H1 (cell line): ENCODE results near the gene FRMD4A. TPM values are rescaled to one million over a fixed set of nuclear protein-coding genes. Genes with fewer than 3 reads are reported as not detected.

Source experiments
- CTCF ChIA-PET: fragments of 300-600 bp; sonication (Branson Sonifier 250); formaldehyde crosslinking; loops from one replicate; lab custom pipeline; 2021; ENCODE audit not compliant: partially characterized antibody; lab: Charles Lee
- POLR2A ChIA-PET: fragments of 300-600 bp; sonication (Branson Sonifier 250); formaldehyde crosslinking; loops from one replicate; lab custom pipeline; 2021; ENCODE audit warnings: inconsistent platforms; ENCODE audit not compliant: partially characterized antibody; lab: Charles Lee
- DNase-seq, 2 experiments: peaks; one replicate each; pipeline versions ENCODE4 v3.0.0 to v3.0.0-alpha.2; 2010 to 2022; ENCODE audit warnings: low spot score in 2 of 2, low read depth in 1 of 2, mixed read lengths in 1 of 2
- FAIRE-seq: peaks from 2 replicates; lab custom pipeline; 2011; peaks lifted over from hg19 to GRCh38; lab: Jason Lieb, UNC
- H2AFZ ChIP-seq: 2 replicates; pipeline ENCODE4 v1.8.1; 2012; ENCODE audit warnings: low read length, inconsistent platforms
- H2AK5ac ChIP-seq: 2 replicates; pipeline ENCODE4 v1.6.1; 2013; ENCODE audit warnings: low read depth, low read length
- H2BK120ac ChIP-seq: replicated peaks from 2 replicates; pipeline ENCODE3; 2013; ENCODE audit warnings: low read depth, low read length, inconsistent platforms
- H2BK12ac ChIP-seq: 2 replicates; pipeline ENCODE4 v1.6.1; 2013; ENCODE audit warnings: low read depth, low read length
- H2BK15ac ChIP-seq: 2 replicates; pipeline ENCODE4 v1.6.1; 2013; ENCODE audit warnings: low read length
- H2BK20ac ChIP-seq: 2 replicates; pipeline ENCODE4 v1.6.1; 2013; ENCODE audit warnings: low read length
- H2BK5ac ChIP-seq: 2 replicates; pipeline ENCODE4 v1.6.1; 2013; ENCODE audit warnings: low read depth, low read length
- H3K14ac ChIP-seq: 2 replicates; pipeline ENCODE4 v1.6.1; 2013; ENCODE audit warnings: inconsistent platforms; ENCODE audit not compliant: insufficient read length
- H3K18ac ChIP-seq: 2 replicates; pipeline ENCODE4 v1.6.1; 2013; ENCODE audit warnings: low read length; ENCODE audit errors: extremely low read depth
- H3K23ac ChIP-seq: 2 replicates; pipeline ENCODE4 v1.6.1; 2013; ENCODE audit warnings: inconsistent platforms; ENCODE audit not compliant: insufficient read length
- H3K23me2 ChIP-seq: 2 replicates; pipeline ENCODE4 v1.6.1; 2013; ENCODE audit warnings: low read depth, low read length
- H3K27ac ChIP-seq: 2 replicates; pipeline ENCODE4 v1.6.1; 2011; ENCODE audit warnings: low read depth, low read length, inconsistent platforms
- H3K27me3 ChIP-seq, 4 experiments: replicated peaks in 1 of 4; 1 replicate in 1 of 4; 2 replicates in 3 of 4; pipeline versions ENCODE4 v1.6.1 to v1.8.1; 2011 to 2013; ENCODE audit warnings: low read length in 3 of 4, mild to moderate bottlenecking in 3 of 4, inconsistent platforms in 2 of 4, mixed read lengths in 2 of 4, moderate library complexity in 1 of 4; ENCODE audit not compliant: control insufficient read depth in 3 of 4, insufficient read depth in 3 of 4; ENCODE audit errors: extremely low read depth in 1 of 4
- H3K36me3 ChIP-seq, 4 experiments: 2 replicates each; pipeline versions ENCODE4 v1.6.1 to v1.8.1; 2011 to 2013; ENCODE audit warnings: mild to moderate bottlenecking in 4 of 4, low read length in 3 of 4, moderate library complexity in 2 of 4, control low read depth in 1 of 4, inconsistent platforms in 1 of 4; ENCODE audit not compliant: insufficient read depth in 4 of 4, control insufficient read depth in 2 of 4
- H3K4ac ChIP-seq: replicated peaks from 2 replicates; pipeline ENCODE3; 2013; ENCODE audit warnings: low read length, low read depth, mixed read lengths, inconsistent platforms; ENCODE audit not compliant: insufficient read length
- H3K4me1 ChIP-seq, 4 experiments: replicated peaks in 1 of 4; 1 replicate in 1 of 4; 2 replicates in 3 of 4; pipeline versions ENCODE4 v1.6.1 to v1.8.1; 2011 to 2013; ENCODE audit warnings: low read length in 3 of 4, inconsistent platforms in 2 of 4, mixed read lengths in 1 of 4; ENCODE audit not compliant: insufficient read depth in 4 of 4, control insufficient read depth in 3 of 4
- H3K4me2 ChIP-seq, 2 experiments: 2 replicates each; pipeline versions ENCODE4 v1.6.1 to v1.8.1; 2011 to 2013; ENCODE audit warnings: low read depth in 2 of 2, low read length in 2 of 2, control low read depth in 1 of 2, inconsistent platforms in 1 of 2, mild to moderate bottlenecking in 1 of 2; ENCODE audit not compliant: insufficient read depth in 1 of 2
- H3K4me3 ChIP-seq, 4 experiments: fragments of 200-600, 300-600 bp in 1 of 4; sonication (generic), shearing (Covaris generic), sonication (Bioruptor Twin) in 1 of 4; 2 replicates each; pipeline versions ENCODE4 v1.5.1 to v1.8.1; 2011 to 2016; ENCODE audit warnings: low read length in 4 of 4, low read depth in 3 of 4, control low read depth in 2 of 4, inconsistent platforms in 2 of 4, mild to moderate bottlenecking in 2 of 4, mixed read lengths in 1 of 4, moderate library complexity in 1 of 4; ENCODE audit not compliant: insufficient read depth in 2 of 4; ENCODE audit errors: extremely low read depth in 1 of 4
- H3K56ac ChIP-seq: replicated peaks from 2 replicates; pipeline ENCODE3; 2013; ENCODE audit warnings: low read depth, mild to moderate bottlenecking, mixed read lengths, low read length, inconsistent platforms; ENCODE audit not compliant: insufficient read length
- H3K79me1 ChIP-seq: 2 replicates; pipeline ENCODE4 v1.6.1; 2013; ENCODE audit warnings: low read depth, low read length, control low read depth
- H3K79me2 ChIP-seq, 2 experiments: 2 replicates each; pipeline versions ENCODE4 v1.6.1 to v1.8.1; 2012 to 2013; ENCODE audit warnings: low read length in 2 of 2, mild to moderate bottlenecking in 2 of 2, inconsistent platforms in 1 of 2; ENCODE audit not compliant: insufficient read depth in 2 of 2, control insufficient read depth in 1 of 2
- H3K9ac ChIP-seq, 4 experiments: replicated peaks in 1 of 4; 1 replicate in 1 of 4; 2 replicates in 3 of 4; pipeline versions ENCODE4 v1.6.1 to v1.8.1; 2011 to 2013; ENCODE audit warnings: low read depth in 3 of 4, low read length in 3 of 4, control low read depth in 2 of 4, mild to moderate bottlenecking in 2 of 4, moderate library complexity in 2 of 4, inconsistent platforms in 1 of 4; ENCODE audit errors: extremely low read depth in 1 of 4
- H3K9me3 ChIP-seq, 2 experiments: 2 replicates each; pipeline versions ENCODE4 v1.6.1 to v1.8.1; 2012 to 2013; ENCODE audit warnings: mild to moderate bottlenecking in 2 of 2, moderate library complexity in 2 of 2, control low read depth in 1 of 2, inconsistent platforms in 1 of 2, low read depth in 1 of 2, low read length in 1 of 2, mixed read lengths in 1 of 2; ENCODE audit not compliant: insufficient read depth in 2 of 2
- H4K20me1 ChIP-seq, 2 experiments: replicated peaks in 1 of 2; 2 replicates each; pipeline versions ENCODE3 to v1.8.1; 2011 to 2013; ENCODE audit warnings: inconsistent platforms in 2 of 2, low read length in 2 of 2, mild to moderate bottlenecking in 1 of 2; ENCODE audit not compliant: insufficient read depth in 2 of 2, control insufficient read depth in 1 of 2
- H4K5ac ChIP-seq: 2 replicates; pipeline ENCODE4 v1.6.1; 2013; ENCODE audit warnings: low read length, low read depth, mixed read lengths, inconsistent platforms; ENCODE audit not compliant: insufficient read length
- H4K8ac ChIP-seq: 2 replicates; pipeline ENCODE4 v1.8.0; 2013; ENCODE audit warnings: mild to moderate bottlenecking, moderate library complexity, low read length, inconsistent platforms; ENCODE audit not compliant: insufficient read depth; ENCODE audit errors: extremely low read depth
- H4K91ac ChIP-seq: replicated peaks from 2 replicates; pipeline ENCODE3; 2013; ENCODE audit warnings: low read length, mixed read lengths, inconsistent platforms; ENCODE audit not compliant: insufficient read length
- EGR1 ChIP-seq: IDR thresholded peaks from 2 replicates; pipeline ENCODE4 v1.6.1; 2011; ENCODE audit warnings: low read depth, low read length, borderline replicate concordance
- JUND ChIP-seq: IDR thresholded peaks from 2 replicates; pipeline ENCODE4 v1.6.1; 2011; ENCODE audit warnings: mild to moderate bottlenecking, improper control_type of control experiment, low read length
- KDM1A ChIP-seq: fragments of 200-600, 300-600 bp; sonication (generic); IDR thresholded peaks from 2 replicates; pipeline ENCODE4 v1.7.1; 2016; ENCODE audit warnings: mild to moderate bottlenecking, low read length, borderline replicate concordance
- MAFK ChIP-seq: IDR thresholded peaks from 2 replicates; pipeline ENCODE4 v1.6.1; 2012; ENCODE audit warnings: low read depth, mild to moderate bottlenecking, improper control_type of control experiment, low read length
- MAX ChIP-seq: IDR thresholded peaks from 2 replicates; pipeline ENCODE4 v1.6.1; 2012; ENCODE audit warnings: inconsistent platforms
- RNF2 ChIP-seq: fragments of 200-900, 300-1000 bp; sonication (generic); IDR thresholded peaks from 2 replicates; pipeline ENCODE4 v1.7.1; 2016; ENCODE audit warnings: borderline replicate concordance, low read depth, mild to moderate bottlenecking, antibody characterized with exemption, low read length; ENCODE audit not compliant: poor library complexity, severe bottlenecking; ENCODE audit errors: missing control alignments
- SP2 ChIP-seq: IDR thresholded peaks from 2 replicates; pipeline ENCODE4 v1.6.1; 2012; ENCODE audit warnings: mild to moderate bottlenecking, low read length, inconsistent platforms
- YY1 ChIP-seq: IDR thresholded peaks from 2 replicates; pipeline ENCODE4 v1.6.1; 2011; ENCODE audit warnings: low read depth, mild to moderate bottlenecking, low read length
- WGBS, 2 experiments: shearing (Covaris generic) in 1 of 2; methylation state at CpG; one replicate each; pipeline versions ENCODE4 v1.1.6 to v1.1.7; 2013 to 2015; ENCODE audit warnings: low lambda C conversion rate in 2 of 2, mixed read lengths in 2 of 2, inconsistent platforms in 1 of 2, low coverage in 1 of 2, missing lambda C conversion rate in 1 of 2; ENCODE audit not compliant: insufficient replicate concordance in 2 of 2, insufficient coverage in 1 of 2, insufficient read length in 1 of 2; ENCODE audit errors: extremely low coverage in 1 of 2, missing lambda C conversion rate in 1 of 2; 5-methylcytosine and 5-hydroxymethylcytosine counted together
- polyA plus RNA-seq, 7 experiments: library from polyadenylated mRNA; depleted of rRNA in 3 of 7; stranded (reverse) in 5 of 7; unstranded in 2 of 7; fragments of >200 nt in 5 of 7; fragments of 200-250 nt in 2 of 7; gene quantifications; 1 replicate in 5 of 7; 2 replicates in 1 of 7; 4 replicates in 1 of 7; pipeline versions ENCODE4 v1.2.1 to v1.2.3, GENCODE V29; 2011 to 2013; ENCODE audit warnings: missing spikeins in 2 of 7, mixed read lengths in 2 of 7
- total RNA-seq: library from RNA; stranded (reverse); fragmentation: NEBNext Ultra II Directional; extraction: Animal tissue kit (Norgen Biotek cat#: 25700); gene quantifications from 2 replicates; pipeline ENCODE4 v1.2.1, GENCODE V29; 2021

The FRMD4A gene
- total and polyA plus RNA-seq, 2 of the 8 experiments (the other 6 are each of a cell fraction or from before 2014, with no cell fraction given) = 38.6 to 39.6 TPM

- CTCF ChIA-PET = interaction anchor here (0.6 to 1.7 kb wide), 4 partner anchors 8 to 565 kb away, joined by 3 to 7 read pairs (median 4); no protein-coding TSS in a partner anchor
- no peaks in the 10 kb centered on the region for H3K36me3 ChIP-seq
- 81% methylated on average over 8 of the region's 8 CpGs; no CpG with 5 or more reads in 1 of the 2 experiments for WGBS, 2 experiments
- H2BK120ac ChIP-seq = no peak overlapping the region
- H4K20me1 ChIP-seq = no peaks in the 10 kb centered on the region
- no peaks in the 10 kb centered on the region for H3K4me1 ChIP-seq
- H3K4me3 ChIP-seq = no peak overlapping the region
- H3K79me1 ChIP-seq = no peaks in the 10 kb centered on the region; the same call in 1 of the 2 replicates
- FAIRE-seq (no peak), DNase-seq (no peak)
- H3K27me3 ChIP-seq = no peaks in the 10 kb centered on the region
- H3K23ac ChIP-seq = no peak overlapping the region
- H2AFZ ChIP-seq = no peak overlapping the region
- no peak overlapping the region for H3K4ac ChIP-seq
- no peak overlapping the region for H3K56ac ChIP-seq
- H3K14ac ChIP-seq = no peak overlapping the region
- no peak overlapping the region for H2BK15ac ChIP-seq
- no peak overlapping the region for H3K18ac ChIP-seq
- no peaks in the 10 kb centered on the region for H3K9me3 ChIP-seq
- TF ChIP-seq KDM1A (no peak), JUND (peak; percentile 55; the same call in 1 of the 2 replicates), MAX (no peak), YY1 (no peak), EGR1 (no peak), MAFK (no peak), RNF2 (no peak), SP2 (no peak)
- TF ChIP-seq, all 59 proteins: peak for 1
- Histone ChIP-seq H2AK5ac (no peak overlapping the region), H2BK20ac (no peak overlapping the region), H4K91ac (no peak overlapping the region), H3K79me2 (no peaks in the 10 kb centered on the region), H3K9ac (no peak overlapping the region), H2BK5ac (no peak overlapping the region), H3K4me2 (no peak overlapping the region), H4K8ac (no peak overlapping the region), H2BK12ac (no peak overlapping the region), H3K23me2 (no peaks in the 10 kb centered on the region), H3K27ac (no peak overlapping the region), H4K5ac (no peak overlapping the region)
- POLR2A ChIA-PET = interaction anchor here (0.9 kb wide), 1 partner anchor 83 kb away, joined by 6 read pairs; no protein-coding TSS in a partner anchor
These were observed 228.7 kb downstream of the FRMD4A start for GRCh38 chr10:14102056-14102455.
